GM03348 (cell line): ENCODE measurements around the gene PPP6R1.

Source experiments
- DNase-seq: peaks from one replicate; pipeline ENCODE4 v3.0.0; 2012; ENCODE audit warnings: low spot score

Gene PPP6R1

GRCh38 chr19:55244004-55244680 lies 14.7 kb downstream of the PPP6R1 start:
- no peak for DNase-seq

DNA sequence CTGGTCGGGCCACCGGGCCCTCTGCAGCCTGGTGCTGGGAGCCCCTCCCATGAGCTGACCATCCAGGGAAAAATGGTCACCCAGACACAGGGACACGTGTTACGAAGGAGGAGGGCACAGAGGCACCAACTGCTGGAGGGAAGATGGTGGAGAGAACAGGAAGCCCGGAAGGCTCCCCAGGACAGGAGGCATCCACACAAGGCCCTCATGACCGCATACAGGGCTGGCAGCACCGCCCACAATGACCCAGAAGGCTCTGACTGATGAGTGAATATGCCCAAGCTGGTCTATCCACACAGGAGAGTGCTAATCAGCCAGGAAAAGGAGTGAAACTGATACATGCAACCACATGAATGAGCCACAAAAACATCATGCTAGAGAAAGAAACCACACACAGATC lies 16.3 kb downstream of the PPP6R1 start:
- no peak for DNase-seq

DNA sequence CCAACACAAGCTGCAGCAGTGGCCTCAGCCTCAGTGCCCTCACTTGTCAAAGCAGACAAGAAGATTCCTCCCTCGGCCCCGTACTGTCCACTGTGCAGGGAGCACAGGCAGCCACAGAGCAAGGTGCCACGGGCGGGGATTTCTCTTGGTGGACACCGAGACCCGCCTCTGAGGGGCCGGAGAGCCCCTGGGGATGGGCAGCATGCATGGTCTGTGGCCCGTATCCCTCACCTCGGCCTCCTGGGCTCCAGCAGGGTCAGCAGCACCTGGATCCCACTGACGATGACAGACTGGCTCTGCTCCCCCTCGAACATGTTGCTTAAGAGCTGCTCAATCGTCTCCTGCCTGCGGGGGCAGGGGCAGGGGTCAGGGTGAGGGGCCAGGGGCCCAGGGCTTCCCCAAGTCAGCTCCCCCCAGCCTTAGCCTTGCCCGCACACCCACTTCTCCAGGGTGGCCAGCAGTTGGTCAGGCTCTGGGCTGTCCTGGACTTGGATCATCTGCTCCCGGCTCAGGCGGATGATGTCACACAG lies 16.8 kb downstream of the PPP6R1 start:
- DNase-seq: no peak

- no peak for DNase-seq
Observed at GRCh38 chr19:55241143-55241934, 17.5 kb downstream of the PPP6R1 start.

DNA sequence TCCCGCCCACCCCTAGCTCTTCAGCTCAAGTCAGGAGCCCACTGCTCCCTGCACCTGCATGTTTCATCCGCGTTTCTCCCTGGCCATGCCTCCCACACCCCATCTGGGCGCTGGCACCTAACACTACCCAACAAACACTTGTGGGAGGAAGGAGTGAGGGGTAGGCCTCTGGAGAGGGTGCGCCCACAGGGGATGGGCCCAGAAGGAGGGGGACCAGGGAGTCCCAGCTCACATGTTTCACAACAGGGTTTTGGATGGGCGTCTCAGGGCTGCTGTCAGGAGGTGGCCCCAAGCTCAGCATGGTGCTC lies 18.1 kb downstream of the PPP6R1 start:
- no peak for DNase-seq

DNA sequence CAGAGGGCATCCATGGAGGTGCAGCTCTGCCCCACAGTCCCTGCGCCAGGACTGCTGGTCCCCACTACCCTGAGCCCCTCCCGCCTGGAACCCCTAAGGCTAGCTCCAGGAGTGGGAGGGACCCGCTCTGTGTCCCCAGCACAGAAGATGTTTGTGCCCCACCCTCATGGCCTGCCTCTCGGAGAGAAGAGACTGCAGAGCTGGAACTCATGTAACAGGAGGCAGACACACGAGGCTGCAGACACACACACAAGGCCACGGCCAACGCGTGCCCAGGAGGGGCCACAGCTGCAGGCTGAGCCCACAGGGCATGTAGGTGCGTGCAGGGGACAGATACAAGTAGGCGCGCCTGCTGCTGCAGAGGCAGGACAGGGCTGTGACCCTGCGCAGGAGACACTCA lies 19.8 kb downstream of the PPP6R1 start:
- DNase-seq: no peak

- DNase-seq: no peak
Observed at GRCh38 chr19:55238030-55238429, 20.8 kb downstream of the PPP6R1 start.

DNA sequence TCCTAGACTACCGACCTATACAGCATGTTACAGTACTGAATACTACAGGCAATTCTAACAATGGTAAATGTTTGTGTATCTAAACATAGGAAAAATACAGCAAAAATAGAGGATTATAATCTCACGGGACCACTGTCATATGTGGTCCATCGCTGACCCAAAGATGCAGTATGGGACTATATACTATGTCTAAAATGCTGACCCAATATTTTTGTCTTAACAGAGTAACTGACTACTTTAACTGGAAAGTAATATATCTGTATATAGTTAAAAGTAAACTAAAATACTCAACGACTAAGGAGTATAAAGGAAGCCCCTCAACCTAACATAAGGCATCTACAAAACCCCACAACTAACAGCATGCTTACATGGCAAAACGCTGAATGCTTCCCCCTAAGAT lies 25.8 kb downstream of the PPP6R1 start:
- no peak for DNase-seq

DNA sequence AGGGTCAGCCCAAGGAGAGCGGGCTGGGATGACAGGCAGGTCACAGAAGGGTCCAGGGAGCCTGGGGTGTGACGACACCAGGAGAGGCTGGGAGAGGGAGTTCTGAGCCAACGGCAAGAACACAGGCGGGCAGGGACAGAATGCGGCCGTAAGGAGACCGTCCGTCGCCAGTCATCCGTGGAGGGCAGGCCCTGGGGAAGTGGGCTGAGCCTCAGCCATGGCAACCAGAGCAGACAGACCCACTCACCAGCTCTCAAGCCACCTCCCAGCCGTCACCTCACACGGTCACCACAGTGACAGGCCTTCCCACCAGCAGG lies 26.6 kb downstream of the PPP6R1 start:
- DNase-seq: no peak

DNA sequence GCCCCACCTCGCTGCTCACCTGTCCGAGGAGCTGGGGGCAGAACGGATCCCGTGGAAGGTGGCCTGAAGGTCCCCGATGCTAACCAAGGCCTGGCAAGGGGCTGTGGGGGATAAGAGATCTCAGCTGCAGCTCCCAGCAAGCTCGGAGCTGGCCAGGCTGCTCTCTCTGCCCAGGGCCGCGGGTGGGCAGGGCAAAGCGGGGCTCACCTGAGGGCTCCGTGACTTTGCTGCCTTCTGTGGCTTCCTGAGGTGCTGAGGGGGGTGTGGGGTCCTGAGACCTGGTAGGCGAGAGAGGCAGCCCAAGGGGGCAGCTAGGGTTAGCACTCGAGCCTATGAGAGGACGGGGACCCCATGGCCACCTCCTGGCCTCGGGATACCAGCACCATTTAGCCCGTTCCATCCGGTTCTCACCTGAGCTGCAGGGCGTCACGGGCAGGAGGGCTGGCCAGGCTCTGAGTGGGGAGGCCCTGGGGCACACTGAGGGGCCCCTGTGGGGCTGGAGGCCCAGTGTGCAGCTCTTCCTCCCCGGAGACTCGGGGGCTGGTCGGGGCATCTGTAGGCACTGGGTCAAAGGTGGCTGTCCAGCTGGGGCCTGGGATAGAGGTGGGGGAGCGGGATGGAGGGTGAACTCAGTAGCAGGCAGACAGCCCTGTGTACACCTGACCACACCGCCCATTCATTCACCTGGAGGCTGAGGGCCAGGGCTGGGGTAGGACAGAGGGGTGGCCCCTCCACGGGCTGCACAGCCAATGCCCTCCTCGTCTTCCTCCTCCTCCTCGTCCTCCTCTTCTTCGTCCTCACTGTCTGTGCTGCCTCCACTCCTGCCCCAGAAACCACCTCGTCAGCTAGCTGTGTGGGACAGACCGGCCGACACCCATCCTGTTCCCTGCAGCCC lies 27.2 kb downstream of the PPP6R1 start:
- DNase-seq: no peak

- no peak for DNase-seq
Observed at GRCh38 chr19:55230780-55231179, 28.0 kb downstream of the PPP6R1 start.

- no peak for DNase-seq
Observed at GRCh38 chr19:55230329-55230728, 28.5 kb downstream of the PPP6R1 start.

DNA sequence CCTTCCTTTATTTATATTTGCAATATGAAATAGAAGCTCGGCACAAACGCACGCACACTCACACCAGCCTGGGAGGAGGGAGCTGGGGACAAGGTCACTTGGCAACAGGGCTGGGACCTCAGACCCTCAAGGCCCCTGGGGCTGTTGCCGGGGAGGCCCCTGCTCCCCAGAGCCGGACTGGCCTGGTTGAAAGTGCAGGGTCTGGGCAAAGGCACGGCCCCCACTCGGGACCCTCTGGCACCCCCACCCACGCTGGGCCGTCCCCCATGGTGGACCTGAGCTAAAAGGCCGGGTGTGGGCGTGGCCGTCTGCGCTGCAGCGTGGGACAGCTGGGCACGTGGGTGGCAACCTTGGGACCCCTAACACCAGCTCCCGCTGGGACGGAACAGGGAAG lies 29.0 kb downstream of the PPP6R1 start:
- DNase-seq: no peak

- no peak for DNase-seq
Observed at GRCh38 chr19:55229145-55229788, 29.6 kb downstream of the PPP6R1 start.

DNA sequence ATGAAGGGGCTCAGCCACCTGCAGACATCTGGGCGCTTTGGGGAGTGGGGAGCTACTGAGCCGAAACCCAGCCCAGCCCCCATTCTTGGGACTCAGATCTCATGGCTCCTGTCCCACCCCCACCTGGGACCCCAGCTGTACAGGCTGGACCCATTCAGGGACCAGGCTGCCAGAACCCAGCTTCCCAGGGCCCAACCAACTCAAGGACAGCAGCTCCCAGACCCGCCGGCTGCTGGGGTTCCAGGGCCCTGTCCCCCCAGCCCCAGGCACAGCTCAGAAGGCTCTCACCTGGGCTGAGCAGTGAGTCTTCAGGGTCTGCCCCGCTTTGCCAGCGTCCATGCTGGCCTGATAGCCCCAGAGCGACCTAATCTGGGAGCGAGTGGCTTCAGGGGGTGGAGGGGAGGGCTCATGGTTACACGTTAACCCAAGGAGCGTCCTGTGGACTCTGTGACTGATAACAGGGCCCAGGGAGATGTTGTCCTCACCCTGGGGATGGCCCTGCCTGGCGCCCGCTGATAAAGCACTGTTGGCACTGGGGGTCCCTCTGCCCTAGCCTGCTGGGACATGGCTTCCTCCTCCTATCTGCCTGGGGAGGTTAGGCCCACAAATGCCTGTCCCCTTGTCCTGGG lies 30.3 kb downstream of the PPP6R1 start, which contains the start of gene TMEM86B:
TSS of gene TMEM86B (minus strand) at position 361 of the 629 bp plus-strand sequence. CDS start at position 339, 22 bp downstream.
- no peak for DNase-seq

DNA sequence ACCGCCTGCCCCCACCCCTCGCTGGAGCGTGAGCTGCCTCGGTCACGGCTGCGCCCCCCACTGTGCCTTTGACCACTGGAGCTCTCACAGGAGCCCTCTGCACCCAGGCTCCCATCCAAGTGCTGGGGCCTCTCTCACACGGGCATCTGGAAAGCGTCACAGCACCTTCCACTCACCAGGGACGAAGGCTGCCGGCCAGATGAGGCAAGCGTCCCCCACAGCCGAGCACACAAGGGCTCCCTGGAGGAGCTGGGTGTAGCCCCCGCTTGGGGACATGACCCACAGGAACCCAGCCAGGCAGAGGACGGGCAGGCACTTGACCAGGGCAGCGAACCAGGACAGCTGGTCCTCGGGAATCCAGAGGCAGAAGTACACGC lies 30.8 kb downstream of the PPP6R1 start:
- no peak for DNase-seq

DNA sequence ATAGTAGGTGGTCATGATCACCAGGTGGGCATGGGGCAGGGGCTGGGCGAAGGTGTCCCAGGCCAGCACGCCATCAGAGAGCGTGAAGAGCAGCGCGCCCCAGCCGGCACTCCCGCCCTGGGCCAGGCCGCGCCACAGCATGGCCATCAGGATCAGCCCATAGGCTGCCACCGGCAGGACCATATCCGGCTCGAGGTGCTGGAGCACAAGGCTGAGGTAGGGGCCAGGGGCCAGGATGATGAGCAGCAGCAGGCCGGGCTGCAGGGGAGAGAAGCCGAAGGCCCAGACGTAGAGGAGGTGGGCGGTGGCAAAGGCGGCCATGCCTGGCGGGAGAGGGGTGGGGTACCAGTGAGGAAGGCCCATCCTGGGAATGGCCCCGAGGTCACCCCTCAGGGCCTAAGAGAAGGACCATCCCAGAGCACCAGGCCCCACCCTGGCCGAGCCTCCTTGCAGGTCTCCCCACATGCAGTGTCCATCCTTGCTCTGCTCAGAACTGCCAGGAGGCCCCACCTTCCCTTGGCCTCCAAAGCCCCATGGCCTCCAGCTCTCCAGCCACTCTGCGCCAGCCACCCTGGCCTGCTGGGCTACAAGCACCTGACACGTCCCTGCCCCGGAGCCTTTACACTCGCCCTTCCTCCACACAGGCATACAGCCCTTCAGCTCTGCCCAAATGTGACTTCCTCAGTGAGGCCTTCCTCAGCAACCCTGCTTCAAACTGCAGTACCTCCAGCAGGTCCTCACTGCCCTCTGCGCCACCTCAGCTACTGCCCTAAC lies 31.4 kb downstream of the PPP6R1 start:
- no peak for DNase-seq

- no peak for DNase-seq
Observed at GRCh38 chr19:55226788-55227187, 32.0 kb downstream of the PPP6R1 start.

- no peak for DNase-seq
Observed at GRCh38 chr19:55226273-55226672, 32.5 kb downstream of the PPP6R1 start.

- DNase-seq: no peak
Observed at GRCh38 chr19:55225415-55225958, 33.3 kb downstream of the PPP6R1 start.
